ENCODE measurements around the gene S100A13.

S100A13 gene

DNA sequence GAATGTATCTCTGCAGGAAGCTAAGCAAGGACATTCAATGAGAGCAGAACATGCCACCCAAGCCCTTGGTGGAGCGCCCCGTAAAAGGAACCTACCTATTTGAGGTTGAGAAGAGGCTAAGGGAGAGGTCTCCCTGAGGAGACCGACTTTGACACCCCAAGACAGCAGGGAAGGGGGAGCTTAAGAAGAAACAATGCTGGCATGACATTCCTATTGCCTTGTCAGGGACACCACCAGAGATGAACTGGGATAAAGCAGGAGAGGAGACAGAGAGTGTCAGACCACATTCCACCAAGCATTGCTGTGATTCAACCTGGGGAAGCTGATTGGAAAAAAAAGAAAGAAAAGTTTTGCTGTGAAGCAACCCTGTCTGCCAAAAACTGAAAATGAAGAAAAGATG, 48.4 kb downstream of the S100A13 start:
- Histone ChIP-seq H3K4me1 (ENCODE audit: insufficient read depth, low read length, severe bottlenecking) (no peaks in the 10 kb centered on the region), H4K20me1 (ENCODE audit: insufficient read depth, low read length) (no peaks in the 10 kb centered on the region), H3K4me3 (ENCODE audit: low read depth, low read length, poor library complexity, severe bottlenecking) (no peak overlapping the region), H3K36me3 (ENCODE audit: insufficient read depth, low read length) (no peaks in the 10 kb centered on the region), H2AFZ (ENCODE audit: low read length) (no peak overlapping the region), H3K9ac (ENCODE audit: low read length) (no peak overlapping the region), H3K4me2 (ENCODE audit: low read length) (no peak overlapping the region), H3F3A (ENCODE audit: insufficient read depth, low read length) (no peaks in the 10 kb centered on the region), H3K79me2 (ENCODE audit: insufficient read depth, low read length) (no peaks in the 10 kb centered on the region), H3K27ac (ENCODE audit: low read depth, low read length, poor library complexity, severe bottlenecking) (no peak overlapping the region), H3K9me3 (ENCODE audit: low read length) (no peaks in the 10 kb centered on the region), H3K27me3 (ENCODE audit: insufficient read depth, low read length) (no peaks in the 10 kb centered on the region), H3K9me2 (ENCODE audit: low read depth, low read length) (no peaks in the 10 kb centered on the region; the same call in 1 of the 2 replicates)
- TF ChIP-seq CTCF (IDR thresholded peaks at IDR 0.05; ENCODE audit: low read length): no peak
- no peak for TF ChIP-seq EZH2 (IDR thresholded peaks at IDR 0.05; ENCODE audit: borderline replicate concordance, low read length)

GRCh38 chr1:153578490-153578889, 48.8 kb downstream of the S100A13 start:
- Histone ChIP-seq H3K27ac (ENCODE audit: low read depth, low read length, poor library complexity, severe bottlenecking) (no peak overlapping the region), H3K4me1 (ENCODE audit: insufficient read depth, low read length, severe bottlenecking) (no peaks in the 10 kb centered on the region), H3K79me2 (ENCODE audit: insufficient read depth, low read length) (no peaks in the 10 kb centered on the region), H3K4me2 (ENCODE audit: low read length) (no peak overlapping the region), H3K36me3 (ENCODE audit: insufficient read depth, low read length) (no peaks in the 10 kb centered on the region), H4K20me1 (ENCODE audit: insufficient read depth, low read length) (no peaks in the 10 kb centered on the region), H3K9ac (ENCODE audit: low read length) (no peak overlapping the region), H3K9me2 (ENCODE audit: low read depth, low read length) (no peaks in the 10 kb centered on the region; the same call in 1 of the 2 replicates), H2AFZ (ENCODE audit: low read length) (no peak overlapping the region), H3F3A (ENCODE audit: insufficient read depth, low read length) (no peaks in the 10 kb centered on the region), H3K9me3 (ENCODE audit: low read length) (no peaks in the 10 kb centered on the region), H3K4me3 (ENCODE audit: low read depth, low read length, poor library complexity, severe bottlenecking) (no peak overlapping the region), H3K27me3 (ENCODE audit: insufficient read depth, low read length) (no peaks in the 10 kb centered on the region)
- TF ChIP-seq CTCF (IDR thresholded peaks at IDR 0.05; ENCODE audit: low read length) (no peak), EZH2 (IDR thresholded peaks at IDR 0.05; ENCODE audit: borderline replicate concordance, low read length) (no peak)

- TF ChIP-seq CTCF (IDR thresholded peaks at IDR 0.05; ENCODE audit: low read length): no peak
- TF ChIP-seq EZH2 (IDR thresholded peaks at IDR 0.05; ENCODE audit: borderline replicate concordance, low read length): no peak
- Histone ChIP-seq H3K79me2 (ENCODE audit: insufficient read depth, low read length) (no peaks in the 10 kb centered on the region), H3K27ac (ENCODE audit: low read depth, low read length, poor library complexity, severe bottlenecking) (no peak overlapping the region), H3K36me3 (ENCODE audit: insufficient read depth, low read length) (no peaks in the 10 kb centered on the region), H3K9me2 (ENCODE audit: low read depth, low read length) (no peaks in the 10 kb centered on the region; the same call in 1 of the 2 replicates), H3K27me3 (ENCODE audit: insufficient read depth, low read length) (no peaks in the 10 kb centered on the region), H3F3A (ENCODE audit: insufficient read depth, low read length) (no peaks in the 10 kb centered on the region), H2AFZ (ENCODE audit: low read length) (no peak overlapping the region), H3K4me3 (ENCODE audit: low read depth, low read length, poor library complexity, severe bottlenecking) (no peak overlapping the region), H3K9ac (ENCODE audit: low read length) (no peak overlapping the region), H3K4me2 (ENCODE audit: low read length) (no peak overlapping the region), H4K20me1 (ENCODE audit: insufficient read depth, low read length) (no peaks in the 10 kb centered on the region), H3K9me3 (ENCODE audit: low read length) (no peaks in the 10 kb centered on the region), H3K4me1 (ENCODE audit: insufficient read depth, low read length, severe bottlenecking) (no peaks in the 10 kb centered on the region)
Measured at GRCh38 chr1:153577624-153578051, 49.7 kb downstream of the S100A13 start.

All from OCI-LY1 (cell line).